Cortex of kidney (tissue), 1 donor: ENCODE data around the gene KCNQ1OT1.

Experiments used
- DNase-seq: peaks from one replicate; lab custom pipeline; 2025; lab: John Stamatoyannopoulos, UW

The KCNQ1OT1 gene

DNA sequence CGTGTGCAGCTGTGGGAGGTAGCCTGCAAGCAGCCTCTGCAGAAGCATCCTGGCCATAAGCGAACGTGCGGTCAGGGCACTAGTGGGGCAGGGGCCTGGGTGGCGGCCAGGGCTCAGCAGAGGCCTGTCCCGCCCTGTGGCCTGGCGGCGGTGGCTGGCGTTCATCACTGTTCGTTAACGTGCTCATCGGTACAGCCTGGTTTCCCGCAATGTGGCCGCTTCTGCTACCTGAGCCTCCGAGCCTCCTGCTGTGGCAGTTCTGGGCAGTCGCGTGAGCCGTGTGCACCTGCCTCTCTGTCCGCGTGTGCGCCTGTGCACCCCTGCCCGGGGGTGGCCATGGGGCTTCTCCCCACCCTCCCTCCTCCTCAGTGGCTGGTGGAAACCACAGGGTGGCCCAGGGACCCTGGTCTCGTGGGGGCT, 117.9 kb downstream of the KCNQ1OT1 start:
- DNase-seq, result no peak

DNA sequence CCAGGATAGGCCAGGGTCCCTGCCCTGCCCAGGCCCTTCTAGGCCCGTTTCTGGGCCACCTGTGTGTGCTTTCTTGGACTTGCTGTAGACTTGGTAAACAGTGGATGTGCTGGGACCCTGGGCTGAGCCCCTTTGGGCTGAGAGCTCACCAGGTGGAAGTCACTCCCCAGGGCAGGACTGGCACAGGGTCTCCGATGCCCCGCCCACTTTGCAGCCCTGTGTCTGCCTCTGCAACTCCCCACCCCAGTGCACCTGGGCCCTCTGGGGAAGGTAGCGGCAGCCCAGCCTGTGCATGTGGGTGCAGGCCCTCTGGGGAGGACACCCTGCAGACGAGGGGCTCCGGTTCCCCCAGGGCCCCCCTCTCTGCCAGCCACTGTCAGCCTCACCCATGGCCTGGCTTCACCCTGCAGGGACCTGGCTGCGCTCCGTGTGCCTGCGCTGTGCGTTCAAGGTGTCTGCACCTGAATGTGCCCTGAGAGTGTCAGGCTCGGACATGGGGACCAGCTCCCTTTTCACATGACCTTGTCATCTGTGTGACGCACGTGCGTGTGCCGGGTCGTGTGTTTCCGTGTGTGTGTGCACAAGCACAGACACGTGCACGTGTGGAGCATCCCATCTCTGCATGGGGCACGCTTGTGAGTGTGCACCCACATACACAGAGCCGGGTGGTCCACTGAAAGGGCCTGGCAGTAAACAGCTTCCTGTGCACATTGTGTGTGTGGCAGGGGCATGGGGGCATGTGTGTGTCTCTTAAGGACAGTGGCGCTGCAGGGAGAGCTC, 118.5 kb downstream of the KCNQ1OT1 start:
- no peak for DNase-seq

DNA sequence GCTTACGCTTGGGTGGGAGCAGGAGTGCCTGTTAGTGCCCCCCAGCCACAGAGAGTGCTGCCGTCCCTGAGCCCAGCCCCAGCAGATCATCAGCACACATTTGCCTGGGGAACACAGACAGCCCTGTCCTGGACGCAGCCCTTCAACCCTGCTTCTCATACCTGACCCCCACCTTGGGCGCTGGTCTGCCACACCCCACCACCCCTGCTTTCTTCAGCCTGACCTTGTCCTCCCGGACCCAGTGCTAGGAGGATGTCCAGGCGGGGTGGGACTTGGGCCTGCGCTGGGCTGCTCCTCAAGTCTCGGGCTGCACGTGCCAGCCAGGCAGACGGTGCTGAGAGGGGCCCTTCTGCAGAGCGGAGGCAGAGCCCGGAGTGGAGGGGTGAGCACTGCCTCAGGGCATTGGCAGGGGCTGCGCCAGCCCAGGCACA, 119.2 kb downstream of the KCNQ1OT1 start:
- no peak for DNase-seq

GRCh38 chr11:2580061-2580421, 119.8 kb downstream of the KCNQ1OT1 start:
- no peak for DNase-seq

GRCh38 chr11:2579315-2580060, 120.3 kb downstream of the KCNQ1OT1 start:
- no peak for DNase-seq

DNA sequence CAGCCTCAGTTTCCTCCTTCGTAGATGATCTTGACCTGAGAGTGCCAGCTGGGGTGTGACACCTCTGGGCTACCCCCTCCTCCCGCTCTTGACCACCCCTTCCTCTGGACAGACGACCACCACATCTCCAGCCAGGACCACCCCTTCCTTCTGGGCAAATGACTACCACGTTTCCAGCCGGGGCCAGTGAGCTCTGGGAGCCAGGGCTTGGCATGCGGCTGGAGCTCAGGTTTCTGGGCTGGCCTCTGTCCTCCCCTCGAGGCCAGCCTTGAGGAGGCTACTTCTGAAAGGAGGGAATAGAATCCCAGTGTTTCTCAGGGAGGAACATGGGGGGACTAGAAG, 120.9 kb downstream of the KCNQ1OT1 start:
- no peak for DNase-seq

- DNase-seq, result no peak
Measured at GRCh38 chr11:2577991-2578928, 121.5 kb downstream of the KCNQ1OT1 start.

DNA sequence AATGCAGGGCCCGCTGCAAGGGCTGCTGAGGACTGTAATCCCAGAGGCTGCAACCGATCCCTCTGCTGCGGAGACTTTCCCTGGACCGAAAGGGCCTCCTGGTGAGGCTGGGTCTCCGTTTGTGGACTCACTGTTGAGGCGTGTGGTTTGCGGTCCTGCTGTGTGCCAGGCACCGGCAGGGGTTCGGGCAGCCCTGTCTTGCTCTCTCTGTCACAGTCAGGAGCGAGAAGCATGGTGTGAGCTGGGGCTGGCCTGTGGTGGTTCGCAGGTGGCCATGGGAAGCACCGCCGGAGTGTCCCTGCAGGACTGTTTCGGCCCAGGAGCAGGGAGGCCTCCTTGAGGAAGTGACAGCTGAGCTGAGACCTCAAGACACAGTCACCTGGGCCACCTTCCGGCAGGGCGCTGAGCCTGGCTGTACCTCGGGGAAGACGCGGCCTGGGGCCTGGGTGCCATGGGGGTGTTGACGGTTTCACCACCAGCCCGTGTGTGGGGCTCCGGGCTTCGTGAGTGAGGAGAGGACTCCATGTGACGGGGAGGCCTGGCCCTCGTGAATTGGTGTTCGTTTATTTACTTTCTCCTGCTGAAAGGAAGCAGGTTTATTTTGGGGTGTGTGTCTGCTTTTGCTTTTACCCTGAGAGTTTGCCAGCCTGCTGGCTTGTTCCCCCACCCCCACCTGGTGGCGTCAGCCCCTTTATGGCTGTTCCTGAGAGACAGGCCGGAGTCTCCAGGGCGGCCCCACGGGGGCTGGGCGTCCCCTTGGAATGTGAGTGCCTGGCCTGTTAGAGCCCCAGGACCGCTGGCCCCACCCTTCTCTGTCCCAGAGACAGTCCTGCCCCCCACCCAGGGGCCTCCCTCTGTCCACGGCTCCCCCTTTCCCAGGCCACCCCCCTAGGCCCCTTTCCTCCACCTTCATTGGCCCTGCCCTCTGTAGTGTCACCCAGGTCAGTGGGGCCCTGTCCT, 122.5 kb downstream of the KCNQ1OT1 start:
- no peak for DNase-seq

- no peak for DNase-seq
Measured at GRCh38 chr11:2576549-2576948, 123.2 kb downstream of the KCNQ1OT1 start.

GRCh38 chr11:2576111-2576510, 123.7 kb downstream of the KCNQ1OT1 start:
- no peak for DNase-seq

DNA sequence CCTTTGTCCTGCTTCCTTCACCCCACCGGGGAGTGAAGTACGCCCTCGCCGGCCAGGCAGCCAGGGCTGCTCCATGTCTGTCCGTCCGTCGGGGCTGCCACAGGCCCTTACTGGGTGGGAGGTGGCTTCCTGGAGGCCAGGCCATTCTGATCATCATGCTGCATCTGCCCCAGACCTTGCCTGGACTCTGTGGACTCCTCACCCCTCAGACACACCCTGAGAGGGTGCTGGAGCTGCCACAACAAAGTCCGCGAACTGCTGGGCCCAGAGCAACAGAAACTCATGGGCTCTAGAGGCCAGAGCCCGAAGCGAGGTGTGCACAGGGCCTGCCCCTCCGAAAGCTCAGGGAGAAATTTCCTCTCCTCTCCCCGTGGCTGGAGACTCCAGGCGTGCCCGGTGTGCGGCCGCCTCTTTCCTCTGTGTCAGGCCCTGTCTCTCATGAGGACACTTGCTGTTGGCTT, 124.2 kb downstream of the KCNQ1OT1 start:
- DNase-seq, result no peak

GRCh38 chr11:2574553-2575535, 125.0 kb downstream of the KCNQ1OT1 start:
- DNase-seq, result no peak

- no peak for DNase-seq
Measured at GRCh38 chr11:2574043-2574552, 125.7 kb downstream of the KCNQ1OT1 start.

DNA sequence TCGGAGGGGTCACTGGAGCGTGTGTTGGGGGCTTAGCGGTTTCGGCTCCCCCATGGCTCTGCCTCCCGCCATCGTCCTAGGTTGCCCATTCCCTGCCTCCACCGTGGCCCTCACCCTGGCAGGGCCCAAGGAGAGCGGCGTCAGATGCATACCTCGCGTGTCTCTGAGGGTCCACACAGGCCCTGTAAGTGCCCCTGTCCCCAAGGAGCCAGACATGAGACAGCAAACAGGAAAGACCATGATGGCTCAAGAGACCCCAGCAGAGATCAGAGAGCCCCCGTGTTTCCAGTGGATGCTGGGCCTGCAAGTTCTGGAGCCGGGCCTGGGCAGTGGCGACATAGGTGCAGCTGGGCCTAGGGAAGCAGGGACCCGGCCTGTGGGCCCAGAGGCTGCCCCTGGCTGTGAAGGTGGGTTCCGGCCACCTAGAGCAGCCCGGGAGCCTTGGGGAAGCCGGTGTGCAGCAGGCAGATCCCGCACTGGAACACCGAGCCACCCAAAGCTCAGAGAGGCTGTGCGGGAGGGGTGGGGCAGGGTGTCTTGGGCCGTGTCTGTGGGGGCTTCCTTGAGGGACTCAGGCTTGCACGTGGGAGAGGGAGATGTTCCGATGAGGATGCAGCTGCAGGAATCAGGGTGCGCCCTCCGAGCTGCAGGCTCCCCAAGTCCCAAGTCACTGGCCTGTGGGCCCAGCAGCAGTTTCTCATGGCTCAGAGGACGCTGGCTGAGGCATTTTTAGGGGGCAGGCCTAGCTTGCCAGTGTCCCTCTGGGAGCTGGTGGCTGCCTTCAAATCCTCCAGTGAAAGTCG, 126.4 kb downstream of the KCNQ1OT1 start:
- no peak for DNase-seq

DNA sequence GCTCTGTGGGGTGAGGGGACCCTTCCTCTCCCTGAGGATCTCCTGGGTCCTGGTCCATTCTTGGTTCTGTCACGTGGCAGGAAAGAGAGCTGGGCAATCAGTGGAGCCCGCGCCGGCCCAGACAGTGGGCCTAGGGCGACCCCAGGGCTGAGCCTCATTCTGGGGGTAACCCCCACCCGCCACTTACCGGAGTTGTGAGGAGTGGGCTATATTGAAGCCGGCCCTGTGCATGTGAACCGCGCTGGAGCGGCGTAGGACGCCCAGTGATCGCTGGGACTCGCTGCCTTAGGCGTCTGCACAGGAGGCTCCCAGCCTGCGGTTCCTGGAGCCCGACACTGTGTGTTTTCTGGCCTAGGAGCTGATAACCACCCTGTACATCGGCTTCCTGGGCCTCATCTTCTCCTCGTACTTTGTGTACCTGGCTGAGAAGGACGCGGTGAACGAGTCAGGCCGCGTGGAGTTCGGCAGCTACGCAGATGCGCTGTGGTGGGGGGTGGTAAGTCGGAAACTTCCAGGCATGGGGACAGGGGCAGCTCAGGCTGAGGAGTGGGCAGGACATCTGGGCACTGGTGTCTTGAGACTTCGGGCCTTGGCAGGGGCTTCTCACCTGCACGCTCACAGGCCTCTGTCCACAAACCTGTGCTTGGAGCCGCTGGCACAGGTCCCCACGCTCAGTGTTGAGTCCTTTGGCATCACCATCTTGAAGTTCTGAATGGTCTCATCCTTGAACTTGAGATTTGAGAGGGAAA, 127.1 kb downstream of the KCNQ1OT1 start:
- DNase-seq, result no peak

DNA sequence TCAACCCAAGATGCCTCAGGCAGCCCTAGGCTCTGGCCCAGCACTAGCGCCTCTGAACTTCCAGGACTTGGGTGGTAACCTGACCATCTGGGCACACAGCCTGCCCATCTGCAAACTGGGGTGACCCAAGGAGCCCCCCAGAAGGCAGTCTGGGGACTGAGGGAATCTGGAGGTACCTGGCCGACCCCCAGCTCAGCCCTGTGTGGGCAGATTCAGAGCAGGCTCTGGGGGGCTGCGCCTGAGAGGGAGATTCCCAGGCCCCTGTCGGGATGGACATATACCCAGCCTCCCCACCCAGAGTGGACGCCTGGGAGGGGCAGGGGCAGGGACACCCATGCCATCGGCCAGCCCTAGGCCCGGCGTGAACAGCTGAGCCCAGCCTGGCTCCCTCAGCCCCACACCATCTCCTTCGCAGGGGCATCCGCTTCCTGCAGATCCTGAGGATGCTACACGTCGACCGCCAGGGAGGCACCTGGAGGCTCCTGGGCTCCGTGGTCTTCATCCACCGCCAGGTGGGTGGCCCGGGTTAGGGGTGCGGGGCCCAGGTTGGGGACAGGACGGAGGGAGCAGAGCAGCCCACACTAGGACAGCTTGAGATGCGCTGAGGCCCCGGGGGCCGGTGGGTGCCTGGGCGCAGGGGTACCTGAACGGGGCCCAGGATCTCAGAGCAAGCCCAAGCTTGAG, 128.1 kb downstream of the KCNQ1OT1 start:
- no peak for DNase-seq

DNA sequence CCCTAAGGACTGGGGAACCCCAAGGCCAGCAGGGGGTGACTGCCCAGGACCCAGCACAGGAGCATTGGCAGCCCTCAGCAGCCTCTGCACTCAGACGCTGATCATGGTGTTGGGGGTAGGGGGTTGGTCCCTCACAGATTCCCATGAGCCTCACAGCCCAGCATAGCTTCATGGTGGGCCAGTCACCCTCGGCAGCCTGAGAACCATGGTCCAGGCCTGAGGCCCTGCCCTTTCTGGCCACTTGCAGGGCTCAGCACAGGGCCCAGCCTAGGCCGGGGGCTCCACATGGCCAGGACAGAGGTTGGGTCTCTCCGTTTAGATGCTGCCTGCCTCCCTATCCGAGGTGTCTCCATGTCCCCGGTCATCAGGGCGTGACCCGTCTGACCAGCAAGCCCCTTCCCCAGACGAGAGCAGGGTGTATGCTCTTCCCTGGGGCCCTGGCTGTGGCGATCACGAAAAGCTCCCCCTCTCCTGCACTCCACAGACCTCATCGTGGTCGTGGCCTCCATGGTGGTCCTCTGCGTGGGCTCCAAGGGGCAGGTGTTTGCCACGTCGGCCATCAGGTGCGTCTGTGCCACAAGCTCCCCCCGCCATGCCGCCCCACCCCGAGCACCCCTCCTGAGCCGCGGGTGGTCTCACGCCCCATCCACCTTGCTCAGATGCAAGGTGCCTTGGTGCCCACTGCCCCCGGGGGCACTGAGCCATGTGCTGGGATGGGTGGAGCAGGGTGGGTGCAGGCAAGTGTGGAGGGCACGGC, 128.8 kb downstream of the KCNQ1OT1 start:
- no peak for DNase-seq
